IgD-negative memory B cell (primary cell): ENCODE results near the gene NOP56. TPM values are rescaled to one million over a fixed set of nuclear protein-coding genes. Genes with fewer than 3 reads are reported as not detected.
"Not testable (repeated sequence)": the region's sequence is repeated elsewhere in the genome, so short reads cannot be mapped to it uniquely, and the experiment has no call there.

ENCODE experiments used
- H3K27ac Mint-ChIP-seq, 3 donors: one replicate each; pipeline ENCODE4 v1.8.0; 2020 to 2022; ENCODE audit warnings: mild to moderate bottlenecking in 3 of 3, mixed read lengths in 3 of 3, moderate library complexity in 1 of 3
- H3K27me3 Mint-ChIP-seq: one replicate; pipeline ENCODE4 v1.8.0; 2021; ENCODE audit warnings: mixed read lengths
- H3K36me3 Mint-ChIP-seq: one replicate; pipeline ENCODE4 v1.8.0; 2020; ENCODE audit warnings: mild to moderate bottlenecking, mixed read lengths
- H3K4me1 Mint-ChIP-seq, 3 donors: one replicate each; pipeline ENCODE4 v1.8.0; 2020 to 2022; ENCODE audit warnings: mixed read lengths in 3 of 3, mild to moderate bottlenecking in 1 of 3
- H3K4me3 Mint-ChIP-seq, 4 donors: one replicate each; pipeline ENCODE4 v1.8.0; 2020 to 2022; ENCODE audit warnings: mild to moderate bottlenecking in 4 of 4, mixed read lengths in 4 of 4, moderate library complexity in 3 of 4
- H3K9me3 Mint-ChIP-seq, 3 donors: one replicate each; pipeline ENCODE4 v1.8.0; 2020 to 2021; ENCODE audit warnings: mixed read lengths in 3 of 3, mild to moderate bottlenecking in 1 of 3
- polyA plus RNA-seq: library from polyadenylated mRNA; unstranded; fragments of 300-500 nt; fragmentation: Illumina TruSeq; gene quantifications from one replicate; pipeline ENCODE4 v1.2.3, GENCODE V29; 2021

Gene NOP56
- polyA plus RNA-seq, 1 donor from 2014 or later = 123 TPM

DNA sequence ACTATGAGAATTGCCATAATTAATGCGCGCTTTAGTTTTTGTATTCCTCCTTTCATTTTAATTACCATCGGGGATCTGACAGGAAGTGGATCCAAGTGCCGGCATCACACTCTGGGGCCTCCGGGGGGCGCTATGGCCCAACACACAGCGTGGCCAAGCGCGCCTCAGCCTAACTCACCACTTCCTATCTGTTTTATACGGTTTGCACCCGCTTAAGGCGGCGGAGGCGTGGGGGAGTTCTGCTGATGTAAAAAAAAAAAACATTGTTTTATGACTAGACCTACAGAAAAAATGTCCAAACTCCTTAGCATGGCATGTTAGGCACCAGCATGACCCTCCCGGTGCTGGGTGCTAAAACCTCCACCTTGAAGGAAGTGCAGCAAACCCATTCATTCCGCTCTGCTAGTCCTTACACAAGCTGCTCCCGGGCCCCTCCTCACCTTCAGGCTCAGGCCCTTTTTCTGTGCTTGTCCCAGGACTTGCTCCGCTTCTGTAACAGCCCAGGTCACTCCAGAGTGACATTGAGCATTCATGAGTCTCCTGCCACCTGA is 35.7 kb downstream of the NOP56 start:
- no peaks in the 10 kb centered on the region for H3K9me3 Mint-ChIP-seq
- no peaks in the 10 kb centered on the region for H3K36me3 Mint-ChIP-seq
- no peak overlapping the region for H3K4me3 Mint-ChIP-seq
- peaks cover 42% of the 10 kb centered on the region for H3K27me3 Mint-ChIP-seq
- H3K27ac Mint-ChIP-seq = peak overlapping the region in 1 of 3 donors; percentile 29
- H3K4me1 Mint-ChIP-seq = peaks cover 3 to 10% (median 8%) of the 10 kb centered on the region in 3 donors

DNA sequence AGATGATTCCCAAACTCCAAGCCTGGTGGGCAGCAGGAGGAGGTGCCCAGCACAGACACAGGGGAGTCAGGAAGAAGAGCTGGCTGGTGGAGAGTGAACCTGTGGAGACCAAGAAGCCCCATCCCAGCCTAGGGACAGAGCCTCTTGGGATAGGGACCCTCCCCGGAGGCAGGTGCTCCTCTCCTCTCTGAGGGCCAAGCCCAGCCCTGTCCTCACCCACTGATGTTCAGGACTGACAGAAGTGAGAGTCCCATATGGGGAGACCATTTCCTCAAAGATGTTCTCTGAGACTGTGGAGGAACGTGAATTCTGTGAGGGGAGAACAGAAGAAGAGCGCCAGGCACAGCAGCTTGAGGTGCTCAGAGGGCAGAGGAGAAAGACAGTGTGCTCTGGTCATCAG is 37.8 kb downstream of the NOP56 start:
- H3K4me3 Mint-ChIP-seq = peak overlapping the region in 3 of 4 donors; percentile 75 to 97 (median 88)
- H3K4me1 Mint-ChIP-seq = peaks cover 3 to 10% (median 8%) of the 10 kb centered on the region in 3 donors
- peaks cover 46% of the 10 kb centered on the region for H3K27me3 Mint-ChIP-seq
- H3K36me3 Mint-ChIP-seq = no peaks in the 10 kb centered on the region
- peak overlapping the region in 1 of 3 donors; percentile 67 for H3K27ac Mint-ChIP-seq
- H3K9me3 Mint-ChIP-seq = no peaks in the 10 kb centered on the region

DNA sequence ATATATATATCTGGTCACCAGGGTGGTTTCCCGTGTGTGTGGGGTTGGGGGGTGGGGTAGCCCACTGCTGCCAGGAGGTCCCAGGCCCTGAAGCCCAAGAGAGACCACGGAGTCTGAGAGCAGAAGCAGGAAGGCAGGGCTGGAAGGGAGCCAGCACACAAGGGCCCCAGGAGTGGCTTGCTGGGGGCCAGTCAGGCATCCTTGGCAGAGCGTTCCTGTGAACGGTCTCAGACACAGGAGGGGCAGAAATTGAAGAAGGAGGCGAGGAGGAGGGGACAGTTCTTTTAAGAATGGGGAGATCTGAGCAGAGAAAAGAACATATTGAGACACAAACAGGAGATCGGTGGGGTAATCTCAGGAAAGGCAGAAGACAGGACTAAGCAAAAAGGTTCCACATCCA is 38.3 kb downstream of the NOP56 start:
- peak overlapping the region; percentile 75 to 97 (median 86) for H3K4me3 Mint-ChIP-seq
- peak overlapping the region in 1 of 3 donors; percentile 67 for H3K27ac Mint-ChIP-seq
- H3K4me1 Mint-ChIP-seq = peaks cover 3 to 10% (median 8%) of the 10 kb centered on the region in 3 donors
- H3K9me3 Mint-ChIP-seq = no peaks in the 10 kb centered on the region
- H3K27me3 Mint-ChIP-seq = peaks cover 49% of the 10 kb centered on the region
- H3K36me3 Mint-ChIP-seq = no peaks in the 10 kb centered on the region

DNA sequence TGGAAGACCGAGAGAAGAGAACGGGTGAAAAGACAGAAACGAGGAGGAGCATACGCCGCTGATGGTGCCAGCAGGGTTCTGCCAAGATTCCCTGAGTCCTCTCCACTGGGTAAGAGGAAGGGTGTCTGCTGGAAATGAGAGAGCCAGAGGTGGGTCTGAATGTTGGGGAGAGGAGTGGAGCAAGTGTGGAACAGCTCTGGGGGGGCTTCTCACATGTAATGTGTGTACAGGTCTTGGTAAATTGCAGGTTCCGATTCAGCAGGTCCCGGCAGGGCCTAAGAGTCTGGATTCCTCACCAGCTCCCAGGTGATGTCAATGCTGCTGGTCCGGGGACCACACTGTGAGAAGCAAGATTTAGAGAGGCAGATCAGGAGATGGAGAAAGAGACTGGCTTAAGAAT is 38.7 kb downstream of the NOP56 start:
- Mint-ChIP-seq H3K27me3 (peaks cover 53% of the 10 kb centered on the region), H3K36me3 (no peaks in the 10 kb centered on the region), H3K27ac (no peak overlapping the region)

DNA sequence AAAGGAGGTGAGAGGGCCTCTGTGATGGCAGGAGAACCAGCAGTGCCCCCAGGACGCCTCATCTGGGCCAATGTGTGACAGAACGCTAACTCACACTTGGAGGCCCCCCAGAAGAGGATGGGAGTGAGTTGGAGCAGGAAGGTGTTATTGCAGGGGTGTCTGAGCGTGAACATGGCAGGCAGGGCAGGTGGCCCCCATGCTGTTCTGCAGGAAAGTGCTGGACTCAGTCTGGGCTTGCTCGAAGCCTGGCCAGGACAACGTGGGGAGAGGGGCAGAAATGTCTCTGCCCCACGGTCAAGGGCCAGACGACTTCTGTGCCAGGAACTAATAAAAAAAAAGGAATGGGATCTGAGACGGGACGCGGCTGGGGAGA is 39.2 kb downstream of the NOP56 start:
- H3K9me3 Mint-ChIP-seq = no peaks in the 10 kb centered on the region
- no peaks in the 10 kb centered on the region for H3K36me3 Mint-ChIP-seq
- H3K27ac Mint-ChIP-seq = no peak overlapping the region
- H3K4me3 Mint-ChIP-seq = peak overlapping the region; percentile 85 to 97 (median 92)
- peaks cover 3 to 10% (median 8%) of the 10 kb centered on the region in 3 donors for H3K4me1 Mint-ChIP-seq
- peaks cover 57% of the 10 kb centered on the region for H3K27me3 Mint-ChIP-seq

More for the DNA sequence above, 38.7 kb downstream of the NOP56 start:
- no peaks in the 10 kb centered on the region for H3K9me3 Mint-ChIP-seq
- peak overlapping the region; percentile 75 to 97 (median 86) for H3K4me3 Mint-ChIP-seq
- H3K4me1 Mint-ChIP-seq = peaks cover 3 to 10% (median 8%) of the 10 kb centered on the region in 3 donors

DNA sequence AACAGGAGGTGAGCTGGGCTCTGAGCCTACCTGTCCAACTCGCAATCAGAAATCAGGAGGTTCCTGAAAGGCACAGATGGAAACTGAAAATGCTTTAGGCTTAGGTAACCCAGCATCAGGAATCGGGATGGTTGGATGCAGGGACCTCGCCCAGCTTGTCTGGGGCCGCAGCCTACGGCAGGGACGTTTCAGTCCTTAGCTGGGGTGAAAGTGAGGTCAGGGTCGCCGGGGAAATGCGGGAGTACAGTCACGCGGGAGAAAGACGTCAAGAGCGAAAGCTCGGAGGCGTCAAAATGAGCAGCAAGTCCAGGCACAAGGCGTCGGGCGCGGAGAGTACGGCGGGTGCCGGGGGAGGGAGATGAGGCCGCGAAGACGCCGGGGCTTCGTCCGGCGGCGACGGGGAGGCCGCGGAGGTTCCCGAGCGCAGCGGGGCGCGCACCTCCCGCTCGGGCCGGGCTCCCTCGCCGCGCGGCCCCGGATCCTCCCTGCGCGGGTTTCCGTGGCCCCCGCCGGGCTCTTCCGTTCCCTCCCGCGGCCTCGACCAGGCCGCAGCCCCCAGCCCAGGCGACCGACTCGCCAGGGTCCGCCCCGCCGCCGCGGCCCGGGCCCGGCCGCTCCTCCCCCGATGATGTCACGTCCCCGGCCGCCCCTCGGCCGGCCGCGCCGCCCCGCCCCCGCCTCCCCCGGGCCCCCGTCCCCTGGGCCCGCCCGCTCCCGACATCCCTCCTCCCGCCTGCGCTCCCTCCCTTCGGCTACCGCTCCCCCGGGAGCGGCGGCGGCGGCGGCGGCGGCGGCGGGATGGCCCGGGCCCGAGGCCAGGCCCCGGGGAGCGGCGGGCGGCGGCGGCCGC is 39.8 kb downstream of the NOP56 start, which contains the start of gene EBF4:
TSS of gene EBF4 (plus strand) at position 745 of the 850 bp plus-strand sequence. CDS start 866 bp downstream, outside the sequence.
- Mint-ChIP-seq H3K27me3 (peaks cover 58% of the 10 kb centered on the region), H3K27ac (peak within 1 kb of the TSS in 2 of 3 donors; percentile 18 to 76), H3K4me3 (peak within 1 kb of the TSS; percentile 85 to 97 (median 92))

DNA sequence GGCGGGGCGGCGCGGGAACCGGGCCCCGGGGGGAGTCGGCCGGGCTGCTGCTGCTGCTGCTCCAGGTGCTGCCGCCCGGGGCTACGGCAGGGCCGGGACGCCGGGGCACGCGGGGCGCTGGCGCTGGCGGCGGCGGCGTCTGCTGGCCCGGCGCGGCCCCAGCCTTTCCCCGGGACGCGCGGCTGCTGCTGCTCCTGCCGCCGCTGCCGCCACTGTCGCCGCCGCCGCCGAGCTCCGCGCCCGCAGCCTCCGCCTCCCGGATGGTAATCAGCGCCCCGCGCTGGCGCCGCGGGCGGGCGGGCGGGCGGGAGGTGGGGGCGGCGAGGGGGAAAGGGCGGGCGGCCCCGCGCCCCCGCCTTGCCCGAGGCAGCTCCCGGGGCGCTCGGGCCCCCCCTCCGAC is 40.5 kb downstream of the NOP56 start:
- no peak overlapping the region for H3K4me3 Mint-ChIP-seq
- H3K36me3 Mint-ChIP-seq = no peaks in the 10 kb centered on the region
- peaks cover 3 to 8% (median 8%) of the 10 kb centered on the region in 3 donors for H3K4me1 Mint-ChIP-seq
- H3K27me3 Mint-ChIP-seq = peaks cover 52% of the 10 kb centered on the region
- no peaks in the 10 kb centered on the region for H3K9me3 Mint-ChIP-seq
- no peak overlapping the region for H3K27ac Mint-ChIP-seq

More for the DNA sequence above, 39.8 kb downstream of the NOP56 start, which contains the start of gene EBF4:
- Mint-ChIP-seq H3K4me1 (peaks cover 3 to 10% (median 8%) of the 10 kb centered on the region in 3 donors), H3K36me3 (no peaks in the 10 kb centered on the region), H3K9me3 (no peaks in the 10 kb centered on the region)

DNA sequence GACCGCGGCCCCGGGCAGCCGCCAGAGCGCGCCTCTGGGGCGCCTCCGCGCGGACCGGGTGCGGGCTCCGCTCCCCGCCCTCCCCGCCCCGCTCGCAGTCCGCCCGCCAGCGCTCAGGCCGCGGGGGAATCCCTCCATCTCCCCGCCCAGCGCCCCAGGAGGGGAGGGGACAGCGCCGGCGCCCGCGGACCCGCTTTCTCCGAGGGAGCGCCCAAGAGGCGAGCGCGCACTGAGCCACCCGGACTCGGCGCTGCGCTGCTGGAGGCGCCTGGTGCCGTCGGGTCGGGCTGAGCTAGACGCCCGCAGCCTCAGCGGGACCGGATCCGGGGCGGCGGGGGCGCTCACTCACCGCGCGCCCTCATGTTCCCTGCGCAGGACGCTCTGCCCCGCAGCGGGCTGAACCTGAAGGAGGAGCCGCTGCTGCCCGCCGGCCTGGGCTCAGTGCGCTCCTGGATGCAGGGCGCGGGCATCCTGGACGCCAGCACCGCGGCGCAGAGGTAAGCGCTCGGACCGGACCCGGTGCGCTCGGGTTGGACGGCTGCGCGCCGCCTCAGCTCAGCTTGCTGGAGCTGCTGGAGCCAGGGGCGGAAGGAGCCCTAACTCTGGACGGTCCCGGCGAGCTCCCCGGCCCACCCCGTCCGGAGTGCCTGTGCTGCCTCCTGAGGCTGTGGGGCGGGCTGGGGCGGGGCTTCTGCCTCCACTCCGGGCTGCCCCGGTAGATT is 41.0 kb downstream of the NOP56 start:
- H3K36me3 Mint-ChIP-seq = no peaks in the 10 kb centered on the region
- peaks cover 48% of the 10 kb centered on the region for H3K27me3 Mint-ChIP-seq
- peaks cover 3 to 8% (median 8%) of the 10 kb centered on the region in 3 donors for H3K4me1 Mint-ChIP-seq
- no peaks in the 10 kb centered on the region for H3K9me3 Mint-ChIP-seq
- no peak overlapping the region for H3K27ac Mint-ChIP-seq
- no peak overlapping the region for H3K4me3 Mint-ChIP-seq

DNA sequence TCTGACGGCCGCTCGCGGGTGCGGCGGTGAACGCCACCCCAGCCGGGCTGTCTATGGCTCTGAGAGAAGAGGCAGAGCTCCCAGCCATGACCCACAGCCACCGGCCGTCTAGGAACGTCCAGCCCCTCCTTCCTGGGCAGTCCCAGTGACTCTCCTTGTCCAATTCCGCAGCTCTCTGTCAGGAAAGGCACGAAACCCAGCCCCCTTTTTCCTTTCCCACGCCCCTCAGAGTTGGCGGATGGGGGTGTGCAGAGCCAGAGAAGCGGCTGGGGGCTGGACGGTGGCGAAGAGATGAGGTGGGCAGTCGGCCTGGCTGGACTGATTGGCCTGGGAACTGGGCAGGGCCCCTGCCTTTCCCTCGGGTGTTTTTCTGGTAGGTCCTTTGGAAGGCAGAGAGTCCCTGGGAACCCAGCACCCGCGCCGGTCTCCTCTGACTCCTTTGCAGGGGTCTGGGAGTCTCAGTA is 41.6 kb downstream of the NOP56 start:
- H3K27me3 Mint-ChIP-seq = peaks cover 47% of the 10 kb centered on the region
- peaks cover 3 to 8% (median 8%) of the 10 kb centered on the region in 3 donors for H3K4me1 Mint-ChIP-seq
- H3K9me3 Mint-ChIP-seq = no peaks in the 10 kb centered on the region
- H3K4me3 Mint-ChIP-seq = peak overlapping the region in 1 of 4 donors; percentile 41
- H3K36me3 Mint-ChIP-seq = peaks cover 2% of the 10 kb centered on the region
- no peak overlapping the region for H3K27ac Mint-ChIP-seq

DNA sequence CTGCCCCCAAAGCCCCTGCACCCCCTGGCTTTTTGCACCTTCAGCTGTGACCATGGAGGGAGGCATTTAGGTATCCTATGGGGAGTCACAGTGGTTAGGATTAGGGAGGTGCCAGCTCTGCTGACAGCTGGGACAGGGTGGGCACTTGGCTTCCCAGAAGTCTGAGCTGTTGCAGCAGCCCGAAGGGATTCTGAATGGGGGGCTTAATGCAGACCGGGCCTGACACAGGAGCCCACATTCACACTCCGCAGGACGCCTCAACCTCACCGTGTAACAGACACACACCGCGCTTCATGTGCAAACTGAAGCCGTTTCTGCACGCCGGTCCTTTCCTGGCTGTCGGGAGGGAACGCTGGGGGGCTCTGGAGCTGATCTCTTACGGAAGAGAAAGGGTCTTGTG is 42.1 kb downstream of the NOP56 start:
- H3K36me3 Mint-ChIP-seq = peaks cover 2% of the 10 kb centered on the region
- H3K27ac Mint-ChIP-seq = no peak overlapping the region
- H3K4me1 Mint-ChIP-seq = peaks cover 3 to 8% (median 8%) of the 10 kb centered on the region in 3 donors
- peak overlapping the region in 3 of 4 donors; percentile 41 to 82 (median 75) for H3K4me3 Mint-ChIP-seq
- H3K27me3 Mint-ChIP-seq = peaks cover 44% of the 10 kb centered on the region
- H3K9me3 Mint-ChIP-seq = no peaks in the 10 kb centered on the region

DNA sequence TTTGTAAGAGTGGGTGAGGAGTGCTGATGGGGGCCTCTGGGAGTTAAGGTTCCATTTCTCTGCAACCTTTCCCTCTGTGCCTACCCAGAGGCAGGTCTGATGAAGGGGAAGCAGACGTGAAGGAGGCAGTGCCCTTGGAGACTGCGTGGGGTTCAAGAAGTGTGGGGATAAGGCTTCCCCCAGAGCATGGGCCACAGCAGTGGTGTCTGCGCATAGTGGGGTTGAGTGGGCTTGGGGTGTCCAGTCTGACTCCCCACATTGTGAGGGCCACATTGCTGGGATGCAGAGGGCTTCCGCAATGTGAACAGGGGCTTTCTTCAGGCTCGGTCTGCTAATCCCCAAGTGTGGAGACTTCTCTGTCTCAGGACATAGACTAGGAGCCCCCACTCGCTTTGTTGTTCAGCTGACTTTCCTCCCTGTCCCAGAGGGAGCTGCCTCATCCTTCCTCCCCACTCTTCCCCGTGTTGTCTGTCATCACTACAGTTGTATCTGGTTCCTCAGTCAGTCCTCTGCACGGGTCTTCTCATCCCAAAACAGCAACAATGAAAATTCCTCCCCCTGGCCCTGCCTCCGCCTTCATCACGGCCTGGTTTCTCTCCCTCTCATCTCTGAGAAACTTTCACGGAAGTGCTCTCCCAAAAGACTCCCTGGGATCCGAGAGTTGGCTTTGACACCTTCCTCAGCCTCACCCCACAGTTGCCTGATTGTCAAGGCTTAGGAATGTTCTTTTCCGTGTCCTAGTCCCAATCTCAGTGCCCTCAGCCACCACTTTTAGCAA is 43.0 kb downstream of the NOP56 start:
- peaks cover 3 to 8% (median 8%) of the 10 kb centered on the region in 3 donors for H3K4me1 Mint-ChIP-seq
- no peak overlapping the region for H3K27ac Mint-ChIP-seq
- H3K27me3 Mint-ChIP-seq = peaks cover 42% of the 10 kb centered on the region
- H3K9me3 Mint-ChIP-seq = no peaks in the 10 kb centered on the region
- peak overlapping the region in 3 of 4 donors; percentile 42 to 82 (median 75) for H3K4me3 Mint-ChIP-seq
- peaks cover 2% of the 10 kb centered on the region for H3K36me3 Mint-ChIP-seq

DNA sequence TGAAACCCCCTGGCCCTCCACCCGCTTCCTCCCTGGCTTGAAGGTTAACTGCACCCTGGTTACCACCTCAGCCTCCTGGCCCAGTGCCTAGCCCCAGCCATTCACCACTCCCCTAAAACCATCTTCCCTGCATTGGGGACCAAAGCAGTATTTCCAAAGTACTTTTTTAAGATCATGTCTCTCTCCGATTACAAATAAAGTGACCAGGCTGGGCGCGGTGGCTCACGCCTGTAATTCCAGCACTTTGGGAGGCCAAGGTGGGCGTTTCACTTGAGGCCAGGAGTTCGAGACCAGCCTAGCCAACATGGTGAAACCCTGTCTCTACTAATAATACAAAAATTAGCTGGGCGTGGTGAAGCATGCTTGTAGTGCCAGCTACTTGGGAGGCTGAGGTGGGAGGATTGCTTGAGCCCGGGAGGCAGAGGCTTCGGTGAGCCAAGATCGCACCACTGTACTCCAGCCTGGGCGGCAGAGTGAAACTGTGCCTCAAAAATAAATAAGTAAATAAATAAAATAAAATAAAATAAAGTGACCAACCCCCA is 43.6 kb downstream of the NOP56 start:
- H3K9me3 Mint-ChIP-seq, H3K27ac Mint-ChIP-seq, H3K4me1 Mint-ChIP-seq, H3K36me3 Mint-ChIP-seq: not testable (repeated sequence)
- Mint-ChIP-seq H3K4me3 (peak overlapping the region in 2 of 4 donors; percentile 66 to 75), H3K27me3 (peaks cover 41% of the 10 kb centered on the region)

DNA sequence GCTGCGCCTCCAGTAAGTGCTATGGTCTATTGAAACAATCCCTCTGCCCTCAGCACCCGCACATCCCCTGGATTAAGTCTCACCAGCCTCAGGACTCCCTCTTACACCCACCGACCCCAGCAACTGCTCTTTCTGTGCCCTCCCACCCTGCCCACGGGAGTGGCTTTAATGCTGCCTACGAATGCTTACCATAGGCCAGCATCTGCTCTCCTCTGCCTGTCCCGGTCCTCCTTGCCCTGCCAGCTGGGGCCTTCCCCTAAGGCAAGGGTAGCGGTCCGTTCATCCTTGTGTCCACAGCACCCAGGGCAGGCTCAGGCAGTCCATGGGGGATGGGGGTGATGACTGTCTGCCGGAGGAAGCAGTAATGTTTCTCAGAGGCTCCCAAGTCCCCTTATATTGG is 44.2 kb downstream of the NOP56 start:
- no peaks in the 10 kb centered on the region for H3K9me3 Mint-ChIP-seq
- H3K4me3 Mint-ChIP-seq = no peak overlapping the region
- H3K27me3 Mint-ChIP-seq = peaks cover 36% of the 10 kb centered on the region
- peaks cover 3 to 5% (median 4%) of the 10 kb centered on the region in 3 donors for H3K4me1 Mint-ChIP-seq
- H3K27ac Mint-ChIP-seq = no peak overlapping the region
- H3K36me3 Mint-ChIP-seq = peaks cover 2% of the 10 kb centered on the region

DNA sequence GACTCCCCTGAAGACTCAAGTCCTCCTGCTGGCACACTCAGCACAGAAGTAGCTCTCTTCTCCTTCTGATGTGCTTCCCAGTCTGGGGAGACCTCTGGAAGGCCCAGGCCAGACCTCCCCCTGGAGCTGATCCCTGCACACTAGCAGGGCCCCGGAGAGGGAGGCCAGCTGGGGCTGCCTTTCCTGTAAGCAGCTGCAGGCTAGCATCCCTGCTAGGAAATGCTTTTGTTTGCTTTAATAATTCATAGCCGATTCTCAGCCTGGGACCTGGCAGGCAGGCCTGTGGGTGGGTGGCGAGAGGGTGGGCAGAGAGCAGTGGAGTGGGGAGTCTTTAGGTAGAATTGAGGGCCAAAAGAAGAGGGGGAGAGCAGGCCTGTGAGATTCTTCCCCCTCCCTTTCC is 45.3 kb downstream of the NOP56 start:
- Mint-ChIP-seq H3K27ac (no peak overlapping the region), H3K36me3 (peaks cover 2% of the 10 kb centered on the region), H3K27me3 (peaks cover 31% of the 10 kb centered on the region), H3K4me1 (no peaks in the 10 kb centered on the region), H3K4me3 (no peak overlapping the region), H3K9me3 (no peaks in the 10 kb centered on the region)
